SKM-1 treated with dmso at 0.1 percent for 144 hours (cell line): ENCODE results near the gene FTMT.
"Not testable (repeated sequence)": the region's sequence is repeated elsewhere in the genome, so short reads cannot be mapped to it uniquely, and the experiment has no call there.

Experiments used
- DNase-seq: peaks from one replicate; lab custom pipeline; 2025; ENCODE audit not compliant: unreplicated experiment; lab: John Stamatoyannopoulos, UW

Gene FTMT

DNA sequence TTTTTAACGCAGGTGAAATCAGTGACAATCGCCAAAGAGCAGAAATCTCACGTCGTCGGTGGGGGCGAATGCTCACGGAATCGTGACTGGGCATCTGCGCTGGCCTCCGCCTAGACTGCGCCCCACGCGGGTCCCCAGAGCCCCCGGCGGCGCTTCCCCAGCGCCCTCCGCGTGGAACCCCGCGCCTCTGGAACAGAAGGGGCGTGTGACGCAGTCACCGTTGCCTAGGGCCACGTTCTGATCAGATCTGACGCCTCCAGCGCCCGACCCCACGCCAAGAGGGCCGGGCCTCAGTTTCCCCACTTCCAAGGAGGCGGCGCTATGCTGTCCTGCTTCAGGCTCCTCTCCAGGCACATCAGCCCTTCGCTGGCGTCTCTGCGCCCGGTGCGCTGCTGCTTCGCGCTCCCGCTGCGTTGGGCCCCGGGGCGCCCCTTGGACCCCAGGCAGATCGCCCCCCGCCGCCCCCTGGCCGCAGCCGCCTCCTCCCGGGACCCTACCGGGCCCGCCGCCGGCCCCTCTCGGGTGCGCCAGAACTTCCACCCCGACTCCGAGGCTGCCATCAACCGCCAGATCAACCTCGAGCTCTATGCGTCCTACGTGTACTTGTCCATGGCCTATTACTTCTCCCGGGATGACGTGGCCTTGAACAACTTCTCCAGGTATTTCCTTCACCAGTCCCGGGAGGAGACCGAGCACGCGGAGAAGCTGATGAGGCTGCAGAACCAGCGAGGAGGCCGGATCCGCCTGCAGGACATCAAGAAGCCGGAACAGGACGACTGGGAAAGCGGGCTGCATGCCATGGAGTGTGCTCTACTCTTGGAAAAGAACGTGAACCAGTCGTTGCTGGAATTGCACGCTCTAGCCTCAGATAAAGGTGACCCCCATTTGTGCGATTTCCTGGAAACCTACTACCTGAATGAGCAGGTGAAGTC, at the start of gene FTMT:
Gene FTMT, plus strand, starts transcription at position 240 of the 932 bp plus-strand sequence. Its CDS starts 82 bp downstream, at position 322.
- DNase-seq, result no peak

GRCh38 chr5:121805251-121805650, 46.4 kb upstream of the FTMT start:
- not testable (repeated sequence) for DNase-seq

DNA sequence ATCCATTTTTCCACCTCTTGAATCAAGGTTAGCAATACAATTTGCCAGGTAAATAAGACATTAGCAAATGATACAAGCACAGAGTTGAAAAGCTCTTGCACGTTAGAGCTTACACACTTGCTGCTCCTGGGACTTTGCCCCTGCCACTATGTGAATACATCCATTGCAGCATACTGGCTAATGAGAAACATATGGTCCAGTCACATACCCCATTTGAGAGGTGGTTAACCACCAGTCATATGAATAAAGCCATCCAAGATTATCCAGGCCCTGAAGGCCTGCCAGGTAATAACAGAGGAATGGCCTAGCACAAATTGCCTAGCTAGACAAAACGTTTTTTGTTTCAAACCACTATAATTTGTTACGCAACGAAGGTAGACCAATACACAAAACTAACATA, 45.8 kb upstream of the FTMT start:
- DNase-seq, result no peak

GRCh38 chr5:121816164-121816563, 35.5 kb upstream of the FTMT start:
- DNase-seq, result no peak

GRCh38 chr5:121819682-121820261, 31.9 kb upstream of the FTMT start:
- DNase-seq, result no peak

DNA sequence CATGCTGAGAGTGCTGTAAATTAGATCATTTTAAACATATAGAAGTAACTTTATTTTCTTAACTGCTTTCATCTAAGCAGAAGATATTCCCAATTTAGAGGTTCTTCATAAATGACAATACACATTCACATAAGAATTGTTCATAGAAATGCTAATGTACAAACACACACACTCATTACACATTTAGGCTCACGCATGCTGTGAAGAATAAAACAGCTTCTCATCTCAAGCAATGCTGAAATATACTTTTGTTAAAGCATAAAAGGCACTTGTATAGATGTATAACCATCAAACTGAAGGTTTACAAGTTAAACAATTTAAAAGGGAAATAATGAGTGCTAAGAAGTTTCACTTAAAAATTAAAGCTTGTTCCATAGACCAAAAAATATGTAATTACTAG, 18.1 kb upstream of the FTMT start:
- DNase-seq, result no peak

- no peak for DNase-seq
Observed at GRCh38 chr5:121834021-121834420, 17.7 kb upstream of the FTMT start.

DNA sequence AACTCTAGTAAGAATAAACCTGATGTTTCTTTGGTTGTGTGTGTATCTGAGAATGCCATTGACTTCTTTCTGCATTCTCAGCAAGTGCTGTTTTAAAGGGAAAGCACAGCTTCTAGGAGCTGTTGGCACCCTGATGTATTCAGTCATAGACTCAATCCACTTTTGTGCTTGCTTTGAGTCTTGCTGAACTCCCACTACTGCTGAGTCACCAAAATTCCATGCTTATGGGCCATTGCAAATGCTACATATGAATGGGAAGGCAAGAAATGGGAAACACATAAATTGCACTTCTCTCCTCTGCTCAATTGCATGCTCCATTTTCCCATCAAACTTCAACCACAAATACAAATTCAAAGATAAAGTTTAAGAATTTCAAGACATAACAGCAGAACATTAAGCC, 9.8 kb upstream of the FTMT start:
- DNase-seq, result no peak

GRCh38 chr5:121850272-121850671, 1.4 kb upstream of the FTMT start:
- DNase-seq, result no peak

- DNase-seq, result no peak
Observed at GRCh38 chr5:121853850-121854249, 2.2 kb downstream of the FTMT start.

GRCh38 chr5:121862801-121863200, 11.1 kb downstream of the FTMT start:
- no peak for DNase-seq

GRCh38 chr5:121863753-121864285, 12.1 kb downstream of the FTMT start:
- DNase-seq, result no peak

- no peak for DNase-seq
Observed at GRCh38 chr5:121867403-121867802, 15.7 kb downstream of the FTMT start.

DNA sequence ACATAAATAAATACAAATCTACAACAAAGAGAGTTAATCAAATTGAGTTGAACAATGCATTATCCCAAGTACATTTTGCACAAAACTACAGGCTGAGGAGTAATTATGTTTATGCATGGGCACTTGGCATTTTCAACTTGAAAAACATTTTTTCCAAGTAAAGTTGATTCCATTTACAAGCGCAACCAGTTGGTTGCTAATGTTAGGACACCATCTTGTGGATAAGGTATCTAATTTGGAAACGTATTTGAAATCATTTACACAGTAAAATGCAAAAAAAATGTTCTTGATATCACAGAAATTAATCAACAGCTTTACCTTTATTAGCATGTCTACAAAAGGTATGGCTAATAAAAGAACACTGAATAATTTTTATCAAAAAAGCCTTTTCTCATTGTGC, 18.8 kb downstream of the FTMT start:
- no peak for DNase-seq

DNA sequence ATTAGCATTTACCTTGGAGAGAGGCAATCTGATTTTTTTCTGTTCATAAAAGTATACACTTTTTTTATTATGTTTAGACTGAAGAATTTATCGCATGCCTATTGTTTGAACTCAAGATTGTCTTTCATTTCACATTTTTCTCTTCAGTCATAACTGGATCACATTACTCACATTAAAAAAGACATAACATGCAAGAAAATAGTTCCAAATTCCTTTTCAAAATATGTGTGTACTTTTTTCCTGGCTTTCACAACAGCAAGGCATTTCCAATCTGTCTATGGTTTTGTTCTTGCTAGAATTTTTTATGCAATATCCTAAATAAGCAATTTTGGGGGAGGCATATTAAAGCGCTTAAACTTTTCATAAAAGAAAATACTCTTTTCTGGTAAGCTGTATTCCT, 21.2 kb downstream of the FTMT start:
- DNase-seq, result no peak

- DNase-seq, result no peak
Observed at GRCh38 chr5:121873409-121873808, 21.7 kb downstream of the FTMT start.

- no peak for DNase-seq
Observed at GRCh38 chr5:121885630-121886029, 33.9 kb downstream of the FTMT start.

GRCh38 chr5:121887727-121888126, 36.0 kb downstream of the FTMT start:
- no peak for DNase-seq

DNA sequence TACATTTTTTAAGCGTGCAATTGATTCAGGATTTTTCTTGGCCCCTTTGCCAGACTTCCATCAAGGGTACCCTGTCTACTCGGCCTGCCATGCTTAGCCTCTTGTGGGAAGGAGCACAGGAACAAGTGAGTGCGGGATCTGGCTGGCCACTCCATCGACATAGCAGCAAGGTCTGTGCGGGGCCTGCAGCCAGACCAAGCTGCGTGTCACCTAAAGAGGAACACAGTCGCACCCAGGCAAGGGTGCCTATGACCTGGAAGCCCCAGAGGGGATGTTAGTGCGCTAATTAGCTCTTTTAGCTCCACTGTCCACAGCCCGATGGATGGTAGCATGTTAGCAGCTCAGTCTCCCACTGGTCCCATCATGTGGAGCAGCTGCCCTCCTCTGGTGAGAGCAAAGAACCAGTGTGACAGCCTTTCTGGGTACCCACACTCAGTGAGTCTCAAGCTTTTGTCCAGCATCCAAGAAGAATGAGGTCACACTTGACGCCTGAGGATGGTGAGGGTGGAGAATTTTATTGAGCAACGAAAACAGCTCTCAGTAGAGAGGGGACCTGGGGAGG, 38.7 kb downstream of the FTMT start:
- DNase-seq, result no peak

GRCh38 chr5:121897341-121897740, 45.7 kb downstream of the FTMT start:
- DNase-seq, result no peak

DNA sequence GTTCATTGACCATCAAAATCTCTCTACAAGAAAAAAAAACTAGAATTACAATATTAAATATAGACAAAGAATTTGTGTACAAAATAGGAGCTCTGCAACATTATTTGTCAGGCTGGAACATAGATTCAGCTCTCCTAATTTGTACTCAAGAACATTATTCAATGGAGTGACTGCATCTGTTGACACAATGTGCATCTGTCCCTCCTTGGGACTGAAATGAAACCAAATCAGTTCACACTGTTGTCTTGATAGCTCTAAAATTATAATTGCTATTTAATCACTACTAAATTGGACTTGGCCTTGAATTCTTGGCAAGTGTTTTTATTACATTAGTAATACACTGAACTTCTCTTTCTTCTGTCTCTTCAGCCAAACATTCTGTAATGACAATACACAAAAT, 47.7 kb downstream of the FTMT start:
- DNase-seq, result no peak
